GM13977 (cell line): ENCODE data around the gene CYBRD1.
A peak's percentile ranks its signal among the peaks of the same experiment; 100 is the strongest.

Source experiments
- DNase-seq: peaks from one replicate; pipeline ENCODE4 v3.0.0; 2012; ENCODE audit warnings: low spot score
- CTCF ChIP-seq: IDR thresholded peaks from 2 replicates; pipeline ENCODE4 v1.5.1; 2012; ENCODE audit warnings: mild to moderate bottlenecking, control low read depth; ENCODE audit not compliant: insufficient read depth; ENCODE audit errors: extremely low read depth, missing control alignments
- in situ Hi-C: fragments of 300-500 bp; cut with MboI; formaldehyde crosslinking; loops from one replicate; pipeline ENCODE4 v1.12.0; 2022; ENCODE audit warnings: low sequenced_read_pairs, low pct_unique_long_range_greater_than_20kb, mixed read lengths, inconsistent platforms; ENCODE audit not compliant: unreplicated experiment

The CYBRD1 gene

DNA sequence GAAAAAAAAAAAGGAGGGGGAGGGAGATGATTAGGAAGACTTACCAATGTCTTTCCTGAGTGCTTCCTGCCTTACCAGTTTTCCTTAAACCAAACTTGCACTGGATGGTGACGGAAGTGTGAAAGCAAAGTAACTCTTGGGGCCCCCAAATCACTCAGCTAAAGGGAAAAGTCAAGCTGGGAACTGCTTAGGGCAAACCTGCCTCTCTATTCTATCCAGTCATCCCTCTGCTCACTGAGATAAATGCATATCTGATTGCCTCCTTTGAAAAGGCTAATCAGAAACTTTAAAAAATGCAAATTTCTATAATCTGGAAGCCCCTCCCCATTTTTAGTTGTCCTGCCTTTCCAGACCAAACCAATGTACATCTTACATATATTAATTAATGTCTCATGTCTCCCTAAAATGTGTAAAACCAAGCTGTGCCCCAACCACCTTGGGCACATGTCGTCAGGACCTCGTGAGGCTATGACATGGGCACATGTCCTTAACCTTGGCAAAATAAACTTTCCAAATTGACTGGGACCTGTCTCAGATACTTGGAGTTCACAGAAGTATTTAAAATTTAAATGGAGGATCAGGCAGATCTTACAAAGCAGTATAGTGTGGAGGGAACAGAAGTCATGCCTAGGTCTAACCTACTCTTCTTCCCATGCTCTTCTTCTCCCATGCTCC, 7.2 kb upstream of the CYBRD1 start:
- DNase-seq = no peak
- in situ Hi-C loops = no loop called here
- TF ChIP-seq CTCF = no peak

- DNase-seq = no peak
- no peak for TF ChIP-seq CTCF
- in situ Hi-C loops = no loop called here
Observed at GRCh38 chr2:171515672-171516298, 6.5 kb upstream of the CYBRD1 start.

DNA sequence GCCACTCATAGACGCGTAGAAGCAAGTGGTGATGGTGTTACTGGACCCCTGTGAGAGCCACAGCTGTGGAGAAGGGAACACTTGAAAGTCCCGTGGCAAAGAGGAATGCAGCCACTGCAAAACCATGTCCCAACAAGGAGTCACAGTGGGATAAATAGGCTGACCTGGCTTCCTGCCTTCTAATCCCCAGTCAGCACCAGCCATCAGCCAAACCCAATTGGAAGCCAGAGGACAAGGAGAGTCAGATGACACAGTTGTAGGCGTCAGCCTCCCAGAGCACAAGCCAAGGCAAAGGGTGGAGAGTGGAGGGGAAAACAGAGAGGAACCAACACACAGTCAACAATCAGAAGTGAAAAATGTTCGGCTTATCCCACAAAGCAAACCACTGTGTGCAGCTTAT, 5.5 kb upstream of the CYBRD1 start:
- in situ Hi-C loops = no loop called here
- no peak for DNase-seq

DNA sequence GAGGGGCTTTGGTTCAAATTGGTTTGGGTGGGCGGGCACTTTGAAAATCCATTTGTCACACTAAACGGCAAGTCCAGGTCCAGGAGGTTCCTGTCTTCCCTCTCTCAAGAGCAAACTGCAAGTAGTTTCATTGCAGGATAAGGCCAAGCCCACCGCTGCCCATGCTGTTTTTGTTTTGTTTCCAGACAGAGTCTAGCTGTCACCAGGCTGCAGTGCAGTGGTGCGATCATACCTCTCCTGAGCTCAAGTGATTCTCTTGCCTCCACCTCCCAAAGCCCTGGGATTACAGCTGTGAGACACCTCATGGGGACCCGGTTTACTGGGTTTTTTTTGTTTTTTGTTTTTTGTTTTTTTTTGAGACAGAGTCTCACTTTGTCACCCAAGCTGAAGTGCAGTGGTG, 1.8 kb upstream of the CYBRD1 start:
- no peak for TF ChIP-seq CTCF
- DNase-seq = no peak
- in situ Hi-C loops = no loop called here

More for the DNA sequence above, 5.5 kb upstream of the CYBRD1 start:
- TF ChIP-seq CTCF = no peak

DNA sequence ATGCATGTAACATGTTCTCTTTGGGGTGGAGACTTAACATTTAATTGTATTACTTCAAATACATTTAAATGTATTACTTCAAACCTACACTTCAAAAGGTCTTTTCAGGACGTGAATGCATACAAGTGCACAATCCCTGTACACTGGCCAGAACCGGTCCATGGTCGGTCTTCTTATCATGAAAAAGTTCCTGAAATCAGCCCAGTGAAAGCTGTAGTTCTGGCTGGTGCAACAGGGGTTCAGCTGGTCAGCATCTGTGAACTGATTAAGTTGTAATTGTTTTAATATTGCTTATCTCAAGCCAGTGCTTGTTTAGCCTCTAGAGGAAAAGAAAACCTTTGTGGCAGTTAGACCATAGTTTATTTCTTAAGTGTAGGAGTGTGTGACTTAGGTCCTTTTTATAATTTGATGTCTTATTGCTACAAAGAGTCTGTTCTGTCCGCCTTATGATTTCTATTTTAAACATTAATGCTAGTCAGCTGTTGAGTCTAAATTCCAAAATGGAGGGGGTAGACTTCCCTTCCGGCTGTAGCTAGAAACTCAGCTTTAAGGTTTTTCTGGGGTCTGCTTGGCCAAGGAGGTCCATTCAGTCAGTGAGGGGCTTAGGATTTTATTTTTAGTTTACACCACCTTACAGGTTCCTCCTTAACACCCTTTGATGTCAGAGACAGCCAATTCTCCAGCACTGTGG, 768 bp upstream of the CYBRD1 start:
- no peak for DNase-seq
- in situ Hi-C loops = no loop called here
- TF ChIP-seq CTCF = no peak

DNA sequence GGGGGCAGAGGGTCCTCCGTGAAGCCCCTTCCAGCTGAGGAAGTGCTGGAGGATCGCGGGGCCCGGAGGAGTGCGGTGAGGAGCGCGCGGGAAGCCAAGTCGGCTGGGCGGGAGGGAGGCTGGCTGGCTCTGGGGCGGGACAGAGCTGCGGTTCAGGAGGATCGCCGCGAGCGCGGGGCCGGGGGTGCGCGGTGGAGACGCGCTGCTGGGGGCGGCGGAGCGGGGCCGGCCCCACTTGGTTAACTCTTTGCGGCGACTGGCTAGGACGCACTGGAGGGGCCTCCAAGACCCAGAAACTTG, 464 bp downstream of the CYBRD1 start:
- no peak for TF ChIP-seq CTCF
- in situ Hi-C loops = no loop called here
- DNase-seq = peak; percentile 66
